ENCODE results near the gene TEX26. TPM values are rescaled to one million over a fixed set of nuclear protein-coding genes. Genes with fewer than 3 reads are reported as not detected.

Gene TEX26
- total RNA-seq, 2 experiments from 2014 or later: not detected

DNA sequence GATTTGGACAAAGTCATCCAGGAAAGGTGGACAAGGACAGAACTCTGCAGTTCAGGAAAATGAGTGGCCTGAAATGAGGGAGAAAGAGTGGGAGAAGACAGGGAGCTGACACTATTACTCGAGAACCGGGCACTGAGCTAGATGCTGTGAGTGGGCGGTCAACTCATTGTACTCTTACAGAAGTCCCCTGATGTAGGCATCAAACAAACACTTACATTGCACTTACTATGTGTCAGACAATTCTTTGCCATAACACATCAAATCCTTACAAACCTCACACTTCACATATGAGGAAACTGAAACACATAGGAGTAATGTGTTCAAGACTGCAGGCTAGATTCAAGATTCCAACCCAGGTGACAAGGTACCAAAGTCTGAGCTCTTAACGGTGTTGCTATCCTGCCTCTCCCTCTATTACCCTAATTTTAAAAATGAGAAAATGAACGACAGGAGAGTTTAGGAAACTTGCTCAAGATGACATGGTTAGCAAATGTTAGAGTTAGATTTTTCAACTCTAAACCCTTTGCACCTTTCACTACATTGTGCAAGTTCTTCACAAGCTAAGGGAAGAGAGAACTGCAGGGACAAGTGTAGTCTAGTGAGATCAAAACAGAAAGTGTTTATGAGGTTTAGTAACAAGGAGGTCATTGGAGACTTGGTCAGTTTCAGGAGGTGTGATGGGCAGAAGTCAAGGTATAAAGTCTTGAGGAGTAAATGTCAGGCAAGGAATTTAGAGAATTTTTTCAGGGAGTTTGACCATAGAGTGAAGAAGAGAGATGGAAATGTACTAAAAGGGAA lies 31.3 kb upstream of the TEX26 start:
- Histone ChIP-seq H3K27me3 (ENCODE audit: control insufficient read depth in 1 of 2, insufficient read depth in 2 of 2, low read length in 2 of 2) (peaks cover 31 to 50% of the 10 kb centered on the region in 2 experiments), H3K9me3 (ENCODE audit: control insufficient read depth in 1 of 2, insufficient read depth in 1 of 2, low read length in 2 of 2) (peaks cover 0 to 4% of the 10 kb centered on the region in 2 experiments), H3K36me3 (ENCODE audit: insufficient read depth, low read length) (no peaks in the 10 kb centered on the region), H3K4me1 (ENCODE audit: insufficient read depth, low read length) (no peaks in the 10 kb centered on the region), H3K4me3 (ENCODE audit: low read length) (no peak overlapping the region), H3K27ac (ENCODE audit: low read depth in 1 of 2, low read length in 2 of 2) (no peak overlapping the region)
- no peak overlapping the region for H3K27ac Mint-ChIP-seq
- ChIA-PET CTCF (no interaction called here), POLR2A (no interaction called here)
- no peaks in the 10 kb centered on the region for H3K36me3 Mint-ChIP-seq (ENCODE audit: low read depth)
- H3K4me1 Mint-ChIP-seq (ENCODE audit: low read depth): no peaks in the 10 kb centered on the region
- intact Hi-C loops (cut with DNase I, micrococcal nuclease): no loop called here
- H3K4me3 Mint-ChIP-seq: no peak overlapping the region
- no peak for ATAC-seq (ENCODE audit: poor library complexity)
- H3K9me3 Mint-ChIP-seq: no peaks in the 10 kb centered on the region
- TF ChIP-seq, protein P1, sequence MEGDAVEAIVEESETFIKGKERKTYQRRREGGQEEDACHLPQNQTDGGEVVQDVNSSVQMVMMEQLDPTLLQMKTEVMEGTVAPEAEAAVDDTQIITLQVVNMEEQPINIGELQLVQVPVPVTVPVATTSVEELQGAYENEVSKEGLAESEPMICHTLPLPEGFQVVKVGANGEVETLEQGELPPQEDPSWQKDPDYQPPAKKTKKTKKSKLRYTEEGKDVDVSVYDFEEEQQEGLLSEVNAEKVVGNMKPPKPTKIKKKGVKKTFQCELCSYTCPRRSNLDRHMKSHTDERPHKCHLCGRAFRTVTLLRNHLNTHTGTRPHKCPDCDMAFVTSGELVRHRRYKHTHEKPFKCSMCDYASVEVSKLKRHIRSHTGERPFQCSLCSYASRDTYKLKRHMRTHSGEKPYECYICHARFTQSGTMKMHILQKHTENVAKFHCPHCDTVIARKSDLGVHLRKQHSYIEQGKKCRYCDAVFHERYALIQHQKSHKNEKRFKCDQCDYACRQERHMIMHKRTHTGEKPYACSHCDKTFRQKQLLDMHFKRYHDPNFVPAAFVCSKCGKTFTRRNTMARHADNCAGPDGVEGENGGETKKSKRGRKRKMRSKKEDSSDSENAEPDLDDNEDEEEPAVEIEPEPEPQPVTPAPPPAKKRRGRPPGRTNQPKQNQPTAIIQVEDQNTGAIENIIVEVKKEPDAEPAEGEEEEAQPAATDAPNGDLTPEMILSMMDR (IDR thresholded peaks at IDR 0.05): no peak
- peaks cover 74% of the 10 kb centered on the region for H3K27me3 Mint-ChIP-seq
- DNase-seq: no peak

DNA sequence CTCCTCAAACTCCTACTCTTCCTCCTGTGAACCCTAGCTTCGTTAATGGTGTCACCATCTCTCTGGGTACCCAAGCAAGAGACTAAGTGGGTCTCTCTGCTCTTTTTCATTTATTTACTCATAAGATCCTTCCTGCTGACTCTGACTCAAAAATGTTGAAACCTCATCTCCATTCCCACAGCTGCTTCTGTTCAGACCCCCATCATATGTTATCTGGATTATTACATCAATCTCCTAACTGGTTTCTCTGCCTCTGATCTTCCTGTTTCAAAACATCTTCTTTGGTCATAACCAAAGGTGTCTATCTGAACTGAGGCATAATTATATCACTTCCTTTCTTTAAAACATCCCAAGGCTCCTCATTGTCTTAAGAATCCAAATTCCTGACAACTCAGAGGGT lies 28.4 kb upstream of the TEX26 start:
- Histone ChIP-seq H3K4me3 (ENCODE audit: low read length) (no peak overlapping the region), H3K27ac (ENCODE audit: low read depth in 1 of 2, low read length in 2 of 2) (no peak overlapping the region), H3K4me1 (ENCODE audit: insufficient read depth, low read length) (peaks cover 6% of the 10 kb centered on the region), H3K27me3 (ENCODE audit: control insufficient read depth in 1 of 2, insufficient read depth in 2 of 2, low read length in 2 of 2) (peaks cover 35 to 62% of the 10 kb centered on the region in 2 experiments), H3K36me3 (ENCODE audit: insufficient read depth, low read length) (no peaks in the 10 kb centered on the region), H3K9me3 (ENCODE audit: control insufficient read depth in 1 of 2, insufficient read depth in 1 of 2, low read length in 2 of 2) (peaks cover 0 to 14% of the 10 kb centered on the region in 2 experiments)
- no peak overlapping the region for H3K27ac Mint-ChIP-seq
- H3K36me3 Mint-ChIP-seq (ENCODE audit: low read depth): no peaks in the 10 kb centered on the region
- TF ChIP-seq, protein P1 (IDR thresholded peaks at IDR 0.05): no peak
- peaks cover 73% of the 10 kb centered on the region for H3K27me3 Mint-ChIP-seq
- intact Hi-C loops (cut with DNase I, micrococcal nuclease): no loop called here
- ATAC-seq (ENCODE audit: poor library complexity) (no peak), DNase-seq (no peak)
- no peaks in the 10 kb centered on the region for H3K9me3 Mint-ChIP-seq
- no peaks in the 10 kb centered on the region for H3K4me1 Mint-ChIP-seq (ENCODE audit: low read depth)
- no peak overlapping the region for H3K4me3 Mint-ChIP-seq
- ChIA-PET POLR2A (no interaction called here), CTCF (no interaction called here)

DNA sequence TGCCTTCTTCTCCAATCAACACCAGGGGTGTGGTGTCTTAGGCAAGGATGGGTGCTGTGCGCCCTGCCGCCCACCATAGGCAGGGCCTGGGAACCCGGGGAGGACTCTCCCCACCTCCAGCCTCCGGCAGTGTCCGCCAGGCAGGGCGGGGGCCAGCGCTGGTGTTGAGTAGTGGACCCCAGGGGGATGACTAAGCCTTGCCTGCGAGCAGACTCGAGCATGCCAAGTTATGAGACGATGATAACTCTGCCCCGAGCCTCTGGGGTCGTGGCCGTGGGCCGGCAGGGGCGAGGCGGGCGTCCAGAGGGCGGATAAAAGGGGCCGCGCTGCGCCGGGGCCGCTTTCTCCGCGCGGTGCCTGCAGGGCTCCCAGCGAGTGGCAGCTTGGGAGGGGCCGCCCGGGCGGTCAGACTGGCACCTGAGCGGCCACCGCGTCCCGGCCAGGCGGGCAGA lies 26.5 kb upstream of the TEX26 start, which contains the start of gene MEDAG:
Gene MEDAG, plus strand, starts transcription at position 340 of the 452 bp plus-strand sequence. CDS start 245 bp downstream, outside the sequence.
- DNase-seq: no peak
- Mint-ChIP-seq H3K27ac (no peak within 1 kb of the TSS), H3K4me3 (no peak within 1 kb of the TSS), H3K9me3 (no peaks in the 10 kb centered on the region), H3K27me3 (peaks cover 74% of the 10 kb centered on the region), H3K36me3 (ENCODE audit: low read depth) (no peaks in the 10 kb centered on the region), H3K4me1 (ENCODE audit: low read depth) (no peaks in the 10 kb centered on the region)
- peaks cover 0 to 14% of the 10 kb centered on the region in 2 experiments for H3K9me3 ChIP-seq (ENCODE audit: control insufficient read depth in 1 of 2, insufficient read depth in 1 of 2, low read length in 2 of 2)
- peaks cover 35 to 60% of the 10 kb centered on the region in 2 experiments for H3K27me3 ChIP-seq (ENCODE audit: control insufficient read depth in 1 of 2, insufficient read depth in 2 of 2, low read length in 2 of 2)
- ChIA-PET POLR2A (no interaction called here), CTCF (no interaction called here)
- H3K27ac ChIP-seq (ENCODE audit: low read depth in 1 of 2, low read length in 2 of 2): no peak within 1 kb of the TSS
- H3K4me1 ChIP-seq (ENCODE audit: insufficient read depth, low read length): peaks cover 6% of the 10 kb centered on the region
- H3K36me3 ChIP-seq (ENCODE audit: insufficient read depth, low read length): no peaks in the 10 kb centered on the region
- no peak within 1 kb of the TSS for H3K4me3 ChIP-seq (ENCODE audit: low read length)
- TF ChIP-seq, protein P1 (IDR thresholded peaks at IDR 0.05): no peak
- ATAC-seq (ENCODE audit: poor library complexity): no peak
- intact Hi-C loops (cut with DNase I, micrococcal nuclease): no loop called here
